Fibroblast of skin of left quadriceps (primary cell): ENCODE measurements around the gene TMEM151B.

Experiments
- DNase-seq, 2 experiments: peaks; one replicate each; pipeline ENCODE4 v3.0.0-alpha.2; 2013; ENCODE audit warnings: low read depth in 2 of 2

The TMEM151B gene

DNA sequence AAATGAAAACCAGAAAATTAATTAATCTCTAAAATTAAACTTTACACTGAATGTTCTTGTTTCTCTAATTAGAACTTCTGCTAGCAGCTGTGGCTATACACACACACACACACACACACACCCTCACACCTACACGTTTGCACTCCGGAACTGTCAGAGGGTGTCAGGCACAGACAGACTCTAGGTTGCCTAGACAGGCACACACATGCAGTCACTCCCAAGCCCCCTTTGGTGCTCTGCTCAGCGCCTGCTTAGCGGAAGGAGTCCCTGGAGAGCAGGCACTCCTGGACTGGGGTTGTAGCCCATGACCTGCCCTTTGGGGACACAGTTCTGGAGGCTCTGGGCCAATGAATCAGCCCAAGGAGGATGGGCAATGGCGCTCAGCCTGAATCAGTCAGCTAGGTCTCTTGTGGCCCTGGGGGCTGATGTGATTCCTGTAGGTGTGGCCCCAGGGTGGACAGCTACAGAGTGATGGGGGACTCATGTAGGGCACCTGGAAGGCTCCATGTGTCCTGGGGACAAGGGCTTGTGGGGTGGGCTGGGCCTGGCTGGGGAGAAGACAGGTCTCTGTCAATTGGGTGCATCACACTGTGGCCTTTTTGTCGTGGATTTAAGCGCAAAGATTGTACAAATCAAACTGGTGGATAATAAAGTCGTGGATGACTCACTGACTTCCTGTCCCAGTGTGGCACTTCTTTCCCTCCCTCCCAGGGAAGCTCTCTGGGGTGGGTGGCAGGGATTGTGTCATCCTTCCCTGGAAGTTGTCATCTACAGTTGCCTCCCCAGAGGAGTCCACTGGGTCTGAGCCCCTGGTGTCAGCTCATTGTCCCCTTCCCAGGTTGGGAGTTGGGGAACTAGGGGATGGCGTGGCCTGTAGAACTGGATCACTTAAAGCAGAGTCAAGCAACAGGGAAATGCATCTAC, 8.8 kb downstream of the TMEM151B start:
- no peak for DNase-seq

DNA sequence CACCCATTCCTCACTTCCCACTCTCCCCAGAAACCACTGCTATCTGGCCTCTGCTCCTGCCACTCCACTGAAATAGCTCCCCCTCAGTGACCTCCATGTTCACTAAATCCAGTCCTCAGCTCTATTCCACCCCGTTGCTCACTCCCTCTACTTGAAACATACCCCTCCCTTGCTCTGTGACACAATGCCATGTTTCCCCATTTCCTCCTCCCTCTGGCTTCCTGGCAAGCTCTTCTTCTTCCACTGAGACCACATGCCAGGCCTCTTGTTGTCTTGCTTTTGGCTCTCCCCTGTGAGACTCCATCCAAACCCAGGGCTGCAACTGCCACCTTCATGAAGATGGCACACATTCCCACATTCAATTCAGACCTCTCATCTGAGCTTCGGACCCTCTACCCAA, 13.9 kb downstream of the TMEM151B start:
- no peak for DNase-seq

DNA sequence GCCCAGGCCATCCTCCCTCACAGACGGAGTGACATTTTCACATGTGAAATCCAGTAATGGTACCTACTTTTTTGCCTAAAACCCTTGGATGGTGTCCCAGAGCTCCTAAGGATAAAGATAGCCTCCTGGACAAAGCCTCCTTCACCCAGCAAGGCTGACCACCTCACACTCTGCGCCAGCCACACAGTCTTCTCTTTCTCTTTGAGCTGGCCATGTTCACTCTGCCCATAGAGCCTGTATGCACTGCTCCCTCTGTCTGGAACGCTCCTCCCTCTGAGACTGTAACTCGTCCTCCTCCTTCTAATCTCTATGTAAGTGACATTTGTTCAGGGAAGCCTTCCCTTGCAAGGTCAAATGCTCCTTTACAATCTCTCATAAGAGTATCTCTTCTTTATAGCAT, 14.6 kb downstream of the TMEM151B start:
- no peak for DNase-seq

DNA sequence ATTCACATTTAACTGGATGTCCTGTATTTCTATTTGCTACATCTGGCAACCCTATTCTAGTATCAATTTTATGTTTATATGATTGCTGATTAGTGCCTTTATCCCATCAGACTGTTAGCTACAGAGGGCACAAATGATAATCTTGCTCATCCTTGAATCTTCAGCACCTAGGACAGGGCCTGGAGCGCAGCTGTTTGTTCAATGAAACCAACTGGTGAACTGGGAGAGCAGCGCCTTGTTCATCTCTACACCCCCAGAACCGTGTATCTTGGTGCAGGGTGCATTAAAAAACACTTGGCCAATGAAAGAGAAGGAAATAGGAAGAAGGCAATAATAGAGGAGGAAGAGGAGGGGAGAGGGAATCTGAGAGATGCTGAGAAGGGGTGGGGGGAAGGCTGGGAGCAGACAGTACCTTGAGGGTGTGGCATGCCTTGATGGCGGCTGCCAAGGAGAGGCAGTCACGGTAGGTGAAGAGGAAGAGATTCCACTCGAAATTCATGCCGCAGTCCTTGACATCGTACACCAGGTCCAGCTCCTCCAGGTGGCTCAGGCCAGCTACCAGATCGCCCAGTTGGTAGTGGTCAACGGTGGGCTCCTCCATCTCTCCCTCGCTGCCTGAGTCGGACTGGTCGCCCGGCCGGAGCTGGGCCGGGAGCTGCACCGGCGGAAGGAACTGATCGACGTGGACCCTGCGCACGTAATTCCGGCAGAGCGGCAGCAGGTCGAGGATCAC, 15.5 kb downstream of the TMEM151B start:
- DNase-seq = no peak

DNA sequence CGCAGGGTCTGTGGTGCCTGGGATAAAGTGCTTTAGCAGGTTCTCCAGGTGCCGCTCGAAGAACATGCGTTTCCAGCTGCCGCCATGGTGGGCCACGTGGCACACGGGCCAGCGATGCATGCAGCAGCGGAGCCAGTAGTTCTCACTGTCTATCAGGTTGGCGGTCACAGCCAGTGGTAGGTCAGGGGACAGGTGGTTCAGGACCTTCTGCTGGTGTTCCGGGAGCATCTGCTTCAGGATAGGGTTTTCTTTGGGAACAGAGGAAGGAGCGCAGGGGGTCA, 16.0 kb downstream of the TMEM151B start:
- DNase-seq = no peak

DNA sequence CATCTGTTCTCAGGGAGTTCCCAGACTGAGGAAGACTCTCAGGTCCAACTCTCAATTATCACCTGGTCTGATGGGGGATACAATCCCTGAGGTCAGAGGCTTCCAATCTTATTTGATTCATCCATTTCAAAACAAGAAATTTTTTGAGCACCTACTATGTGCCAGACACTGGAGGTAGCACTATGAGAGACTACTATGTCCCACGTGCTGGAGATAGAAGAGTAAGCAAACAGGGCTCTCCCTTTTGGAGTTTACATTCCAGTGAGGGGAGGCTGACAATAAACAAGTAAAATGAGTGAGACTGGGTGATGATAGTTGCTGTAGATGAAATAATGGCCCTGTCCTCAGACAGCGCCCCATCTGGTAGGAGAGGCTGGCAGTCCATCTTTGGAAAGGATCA, 16.5 kb downstream of the TMEM151B start:
- no peak for DNase-seq

DNA sequence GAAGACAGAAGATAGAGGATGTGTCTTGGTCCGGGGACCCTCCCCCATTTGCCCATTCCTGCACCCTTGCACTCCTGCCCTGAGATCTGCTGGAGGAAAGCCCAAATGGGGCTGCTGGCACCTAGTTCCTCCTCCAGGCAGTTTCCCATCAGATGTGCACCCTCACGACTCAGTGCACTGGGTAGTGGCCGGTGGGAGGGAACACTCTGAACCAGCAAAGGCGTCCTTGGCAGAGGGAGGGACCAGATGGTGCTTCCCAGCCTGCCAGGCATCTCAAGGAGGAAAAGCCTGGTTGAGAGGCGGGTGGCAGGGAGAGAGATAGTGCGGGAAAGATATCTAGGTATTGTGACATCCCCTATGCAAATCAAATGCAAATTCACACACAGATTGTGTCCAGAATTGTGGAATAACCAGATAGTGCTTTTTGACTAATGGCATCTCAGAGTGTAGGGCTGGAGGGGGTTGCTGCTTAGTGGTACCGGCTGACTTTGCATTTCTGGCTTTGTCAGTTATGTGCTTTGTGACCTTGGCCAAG, 19.5 kb downstream of the TMEM151B start:
- DNase-seq = no peak

DNA sequence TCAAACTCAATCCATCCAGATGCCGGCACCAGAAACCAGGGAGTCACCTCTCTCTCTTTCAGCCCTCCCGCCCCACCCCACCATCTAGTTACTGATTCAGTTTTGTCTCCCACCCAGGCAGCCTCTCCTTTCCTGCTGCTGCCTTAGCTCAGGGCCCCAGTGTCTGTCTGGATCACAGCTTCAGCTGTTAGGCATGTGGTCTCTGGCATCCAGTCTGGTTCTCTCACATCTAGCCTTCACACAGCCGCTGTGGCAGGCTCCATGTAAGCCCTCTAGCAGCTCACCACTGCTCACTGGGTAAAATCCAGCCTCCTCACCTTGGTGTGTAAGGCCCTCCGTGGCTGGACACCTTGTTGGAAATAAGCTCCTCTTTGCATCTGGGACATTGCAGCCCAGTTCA, 21.6 kb downstream of the TMEM151B start:
- DNase-seq = no peak

DNA sequence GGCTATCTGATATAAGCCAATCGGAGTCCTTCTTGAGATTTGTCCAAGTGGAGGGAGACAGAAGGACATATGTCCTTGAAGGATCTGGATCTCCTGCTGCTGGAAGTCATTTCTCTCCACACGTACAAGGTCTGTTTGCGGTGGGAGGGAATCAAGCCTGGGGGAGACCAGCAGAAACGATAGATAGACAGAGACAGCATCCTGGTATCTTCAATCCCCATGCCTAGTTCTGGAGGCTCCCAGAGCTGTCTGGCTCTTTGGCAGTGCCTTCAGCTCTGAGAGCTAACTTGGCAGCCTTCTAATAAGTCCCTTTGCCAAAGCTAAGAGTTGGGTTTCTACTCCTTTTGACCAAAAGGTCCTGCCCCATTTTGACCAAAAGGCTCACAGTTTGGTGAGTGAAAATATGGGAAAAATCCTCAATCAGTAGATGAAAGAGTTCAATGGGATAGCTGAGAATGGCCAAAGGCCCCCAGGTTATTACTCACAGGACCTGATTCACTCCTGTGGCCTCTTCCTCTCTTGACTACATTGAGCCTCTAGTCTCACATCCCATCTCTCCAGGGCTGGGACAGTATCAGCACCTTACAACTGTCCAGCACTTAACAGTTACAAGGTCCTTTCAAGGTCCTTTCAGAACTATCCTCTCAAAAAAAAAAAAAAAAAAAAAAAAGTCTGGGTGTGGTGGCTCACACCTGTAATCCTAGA, 22.6 kb downstream of the TMEM151B start:
- DNase-seq = no peak

DNA sequence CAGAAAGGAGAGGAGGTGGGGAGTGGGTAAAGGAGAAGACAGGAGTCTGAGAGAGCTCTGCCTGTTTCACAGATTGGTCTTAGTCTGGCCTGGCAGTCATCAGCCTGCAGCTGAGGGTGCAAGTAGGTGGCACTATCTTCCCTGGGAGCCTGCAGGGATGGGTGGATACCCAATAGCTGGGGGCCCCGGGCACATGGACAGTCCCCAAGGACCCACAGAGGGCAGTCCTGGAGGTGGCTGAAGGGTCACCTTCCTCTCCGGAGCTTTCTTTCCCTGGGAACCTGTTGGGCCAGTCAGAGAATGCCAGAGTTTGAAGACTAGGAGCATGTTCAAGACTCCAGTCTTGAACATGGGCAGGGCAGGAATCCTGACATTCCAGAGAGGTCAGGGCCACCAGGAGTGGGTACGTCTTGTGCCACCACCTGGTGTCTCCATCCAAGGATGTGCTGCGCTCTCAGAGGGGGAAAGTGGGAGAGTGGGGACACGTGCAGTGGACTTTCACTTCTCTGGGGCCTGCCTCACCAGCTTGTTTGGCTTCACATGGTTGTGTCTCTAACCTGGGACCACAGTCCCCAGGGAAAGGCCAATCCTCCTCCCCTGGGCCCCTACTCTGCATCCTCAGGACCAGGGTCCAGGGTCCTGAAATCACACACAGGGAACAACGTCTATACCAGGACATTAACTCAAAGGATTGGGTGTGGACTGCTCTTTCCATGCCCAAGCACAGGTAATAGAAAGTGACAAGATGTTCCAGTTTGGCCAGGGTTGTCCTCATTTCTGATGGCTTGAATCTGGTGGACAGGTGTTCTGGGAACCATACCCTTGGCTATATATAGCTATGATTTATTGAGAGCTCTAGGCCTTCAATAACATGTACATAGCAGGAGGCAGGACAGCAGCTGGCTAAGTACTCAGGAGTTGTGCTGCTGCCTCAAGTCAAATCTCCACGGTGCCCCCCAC, 24.9 kb downstream of the TMEM151B start:
- DNase-seq = no peak

DNA sequence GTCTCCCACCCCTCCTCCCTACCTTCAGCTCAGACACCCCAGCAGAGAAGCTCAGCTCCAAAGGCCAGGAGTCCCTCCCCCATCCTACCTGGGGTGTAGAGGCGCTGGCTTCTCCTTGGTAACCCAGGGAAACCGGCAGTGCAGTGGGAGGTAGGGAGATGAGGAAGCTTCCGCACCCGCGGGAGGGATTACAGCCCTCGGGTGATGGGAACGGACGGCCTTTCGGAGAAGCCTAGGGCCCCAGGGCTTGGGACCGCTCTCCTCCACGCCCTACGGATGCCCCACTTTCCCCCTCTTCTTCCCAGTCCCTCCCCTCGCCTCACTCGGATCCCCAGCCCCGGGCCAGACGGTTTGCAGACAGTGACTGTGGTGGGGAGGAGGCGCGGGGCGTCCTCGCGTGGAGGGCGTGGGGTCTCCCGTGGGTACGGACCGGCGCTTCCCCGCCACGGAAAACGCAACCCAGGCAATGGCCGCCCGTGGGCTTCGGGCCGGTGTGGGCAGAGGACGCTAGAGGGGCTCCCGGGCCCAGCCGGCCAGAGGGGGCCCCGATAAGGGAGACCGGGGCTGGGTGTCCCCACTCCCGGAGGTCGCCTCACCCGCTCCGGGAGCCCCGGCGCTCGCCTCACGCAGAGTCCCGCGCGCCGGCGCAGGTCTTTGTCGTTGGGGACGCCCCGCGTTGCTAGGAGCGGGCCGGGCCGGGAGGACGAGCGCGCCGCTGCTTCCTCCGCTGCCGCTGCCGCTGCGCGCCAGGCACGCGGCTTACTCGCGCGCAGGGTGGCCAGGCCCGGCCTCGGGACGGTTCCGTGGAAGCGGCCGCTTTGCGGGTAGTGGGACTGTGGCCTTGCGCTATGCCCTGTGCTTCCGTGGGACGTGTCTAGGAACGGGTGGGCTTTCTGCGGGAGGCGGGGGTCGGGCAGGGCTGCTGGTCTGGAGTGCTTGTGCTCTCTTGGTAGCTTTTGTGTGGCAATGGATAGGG, 27.1 kb downstream of the TMEM151B start:
- no peak for DNase-seq

DNA sequence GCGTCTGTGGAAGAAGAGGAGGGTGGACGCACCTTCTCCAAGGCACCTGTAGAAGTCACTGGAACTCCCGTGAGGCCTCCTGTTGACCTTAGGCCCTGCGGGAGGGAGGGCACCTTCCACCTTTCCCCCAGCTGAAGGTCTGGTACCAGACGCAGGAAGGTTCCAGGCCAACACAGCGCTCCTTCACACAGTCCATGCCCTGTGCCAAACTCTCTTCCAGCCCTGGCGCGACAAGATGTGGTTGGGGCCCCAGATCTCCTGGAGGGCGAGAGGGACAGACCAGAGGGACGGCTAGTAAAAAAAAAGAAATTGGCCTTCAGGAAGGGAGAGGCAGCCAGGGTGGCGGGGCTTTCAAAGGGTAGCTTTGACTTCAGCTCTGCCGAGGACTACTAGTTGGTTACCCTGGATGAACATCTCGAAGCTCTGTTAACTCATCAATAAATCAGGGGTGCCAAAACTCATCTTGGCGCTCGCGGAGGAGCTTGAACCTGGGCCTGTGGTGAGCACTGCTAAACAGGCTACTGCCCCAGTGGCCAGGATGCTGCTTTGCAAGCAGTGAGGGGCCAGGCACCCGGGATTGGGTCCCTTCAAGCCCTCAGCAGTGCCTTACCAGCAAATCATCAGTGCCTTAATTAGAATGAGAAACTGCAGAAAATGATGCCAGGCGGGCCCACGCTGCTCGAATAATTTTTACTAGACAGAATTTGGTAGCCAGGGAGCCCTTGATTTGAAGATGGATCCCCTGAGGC, 28.0 kb downstream of the TMEM151B start:
- no peak for DNase-seq

DNA sequence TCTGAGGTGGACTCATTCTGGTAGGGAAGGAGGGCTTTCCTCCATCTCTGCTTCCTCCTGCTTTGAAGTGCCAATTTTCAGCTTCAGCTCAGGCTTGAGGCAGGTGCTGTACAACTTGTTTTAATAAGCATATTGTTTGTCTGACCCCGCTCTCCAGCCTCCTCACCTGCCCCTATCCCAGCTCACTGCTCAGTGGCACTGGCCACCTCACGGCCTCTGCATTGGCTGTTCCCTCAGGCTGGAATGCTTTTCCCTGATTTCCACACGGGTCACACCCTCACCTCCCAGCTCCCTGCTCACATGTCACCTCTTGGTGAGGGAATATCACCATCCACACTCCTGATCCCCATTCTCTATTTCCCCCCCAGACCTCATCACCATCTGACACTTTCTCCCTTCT, 28.6 kb downstream of the TMEM151B start:
- DNase-seq = no peak

DNA sequence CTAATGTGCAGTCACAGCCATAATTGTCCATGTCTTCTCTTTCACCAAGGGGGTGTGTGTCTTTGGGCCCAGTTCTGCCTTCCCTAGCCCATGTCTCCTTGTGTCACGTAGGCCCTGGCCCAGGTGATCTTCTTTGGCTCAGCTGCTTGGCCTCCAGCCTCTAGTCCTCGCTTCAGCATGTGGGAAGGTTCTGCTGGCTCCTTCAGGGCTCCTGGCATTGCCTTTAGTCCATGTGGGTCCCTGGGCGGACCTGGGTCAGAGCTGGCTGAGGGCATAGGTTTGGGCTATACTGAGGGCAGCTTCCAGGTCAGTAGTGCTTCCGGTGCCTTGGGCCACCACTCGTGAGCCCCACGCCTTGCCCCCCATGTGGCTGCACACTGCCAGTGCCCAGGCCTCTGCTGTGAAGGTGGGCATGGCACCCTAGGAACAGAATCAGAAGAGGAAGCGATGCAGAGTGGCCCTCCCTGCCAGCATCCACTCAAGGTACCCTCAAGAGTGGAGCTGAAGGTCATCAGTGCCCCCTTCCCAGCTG, 30.1 kb downstream of the TMEM151B start:
- DNase-seq = no peak

DNA sequence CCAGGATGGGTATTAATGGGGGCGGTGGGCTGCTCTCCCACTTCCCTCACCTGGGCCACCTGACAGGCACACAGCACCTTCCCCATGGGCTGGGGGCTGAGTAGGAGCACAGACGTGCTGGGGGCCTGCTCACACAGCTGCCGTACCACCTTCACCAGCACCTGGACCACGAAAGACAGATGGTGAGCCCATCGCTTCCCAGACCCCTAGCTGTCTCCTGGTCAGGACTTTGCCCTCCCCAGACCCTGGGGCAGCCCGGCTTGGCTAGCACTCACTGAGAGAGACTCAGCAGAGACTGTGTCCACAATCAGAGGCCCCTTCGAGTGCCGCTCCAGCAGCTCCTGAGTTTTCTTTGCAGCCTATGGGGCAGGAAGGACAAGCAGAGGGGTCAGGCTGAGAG, 30.9 kb downstream of the TMEM151B start:
- DNase-seq = no peak

DNA sequence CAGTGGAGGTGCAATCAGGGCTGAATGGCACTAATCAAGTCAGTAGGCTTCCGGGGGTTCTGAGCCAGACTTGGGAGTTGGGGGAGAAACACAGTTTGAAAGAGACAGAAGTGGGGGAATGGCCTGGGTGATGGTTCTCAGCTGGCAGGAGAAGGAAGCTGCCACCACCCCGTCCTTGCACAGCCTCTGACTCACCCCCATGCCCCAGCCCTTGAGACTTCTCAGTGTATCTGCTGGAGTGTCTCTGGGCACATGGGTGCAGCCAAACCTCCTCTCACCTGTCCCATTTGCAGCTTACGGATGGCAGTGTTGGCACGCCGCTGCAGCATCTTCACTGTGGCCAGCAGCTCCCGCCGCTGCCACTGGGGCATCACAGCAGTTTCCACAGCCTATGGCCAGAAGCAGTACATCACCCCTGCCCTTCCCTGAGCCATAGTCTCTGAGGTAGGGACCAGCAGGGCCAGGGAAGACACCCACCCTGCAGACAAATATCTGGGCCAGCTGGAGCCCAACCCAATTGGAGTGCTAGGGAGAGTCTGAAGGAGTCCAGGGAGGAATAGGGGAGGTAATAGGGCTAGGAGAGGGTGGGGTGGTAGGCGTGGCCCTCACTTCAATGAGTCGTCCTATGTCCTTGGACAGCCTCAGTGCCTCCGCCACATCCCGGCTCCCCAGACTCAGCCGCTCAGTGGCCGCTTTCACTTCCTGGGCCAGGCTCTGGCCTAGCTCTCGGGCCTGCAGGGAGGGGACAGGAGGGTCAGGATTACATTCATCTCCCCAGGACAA, 31.7 kb downstream of the TMEM151B start:
- no peak for DNase-seq

DNA sequence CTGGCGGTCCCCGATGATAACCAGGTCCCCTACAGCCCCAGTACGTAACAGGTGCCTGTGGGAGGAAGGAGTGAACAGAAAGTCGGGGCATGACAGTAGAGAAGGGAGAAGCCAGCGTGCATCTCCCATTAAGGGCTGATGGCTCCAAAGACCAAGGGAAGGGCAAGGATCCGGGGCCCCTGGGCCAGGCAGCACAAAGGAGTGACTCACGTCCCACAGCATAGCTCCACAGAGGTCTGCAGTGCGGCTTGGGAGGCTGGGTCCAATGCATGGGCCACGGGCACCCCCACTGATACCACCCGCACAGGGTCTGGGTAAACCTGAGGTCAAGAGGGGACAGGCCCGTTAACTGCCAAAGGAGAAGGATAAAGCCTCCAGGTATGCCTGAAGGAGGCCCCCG, 32.6 kb downstream of the TMEM151B start:
- DNase-seq = no peak

DNA sequence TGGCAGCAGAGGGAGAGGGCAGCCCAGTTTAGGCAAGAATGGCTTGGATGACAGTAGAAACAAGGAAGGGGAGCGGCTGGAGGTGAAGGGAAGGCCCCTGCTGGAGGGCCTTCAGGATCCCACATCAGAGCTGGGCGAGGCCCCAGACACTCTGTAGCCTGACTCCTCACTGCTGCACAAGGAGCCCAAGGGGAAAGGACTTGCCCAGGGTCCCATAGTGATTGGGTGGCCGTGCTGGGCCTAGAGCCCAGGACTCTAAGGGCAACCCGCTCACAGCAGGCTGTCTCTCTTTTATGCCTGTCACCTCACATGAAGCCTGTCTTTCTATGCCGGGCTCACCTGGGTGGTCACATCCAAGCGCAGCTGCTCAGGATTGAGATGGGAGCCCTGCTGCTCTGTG, 33.6 kb downstream of the TMEM151B start:
- DNase-seq = no peak
